GM12875 (cell line): ENCODE data around the gene SLC38A8.

ENCODE experiments used
- H3K4me3 ChIP-seq: one replicate; pipeline ENCODE4 v1.5.1; 2011; ENCODE audit warnings: low read depth, low read length, control low read depth
- CTCF ChIP-seq: IDR thresholded peaks from 2 replicates; pipeline ENCODE4 v1.5.1; 2011; ENCODE audit warnings: low read depth, mild to moderate bottlenecking, control low read depth, inconsistent platforms, low read length, moderate library complexity, borderline replicate concordance; ENCODE audit not compliant: insufficient read depth

SLC38A8 gene

DNA sequence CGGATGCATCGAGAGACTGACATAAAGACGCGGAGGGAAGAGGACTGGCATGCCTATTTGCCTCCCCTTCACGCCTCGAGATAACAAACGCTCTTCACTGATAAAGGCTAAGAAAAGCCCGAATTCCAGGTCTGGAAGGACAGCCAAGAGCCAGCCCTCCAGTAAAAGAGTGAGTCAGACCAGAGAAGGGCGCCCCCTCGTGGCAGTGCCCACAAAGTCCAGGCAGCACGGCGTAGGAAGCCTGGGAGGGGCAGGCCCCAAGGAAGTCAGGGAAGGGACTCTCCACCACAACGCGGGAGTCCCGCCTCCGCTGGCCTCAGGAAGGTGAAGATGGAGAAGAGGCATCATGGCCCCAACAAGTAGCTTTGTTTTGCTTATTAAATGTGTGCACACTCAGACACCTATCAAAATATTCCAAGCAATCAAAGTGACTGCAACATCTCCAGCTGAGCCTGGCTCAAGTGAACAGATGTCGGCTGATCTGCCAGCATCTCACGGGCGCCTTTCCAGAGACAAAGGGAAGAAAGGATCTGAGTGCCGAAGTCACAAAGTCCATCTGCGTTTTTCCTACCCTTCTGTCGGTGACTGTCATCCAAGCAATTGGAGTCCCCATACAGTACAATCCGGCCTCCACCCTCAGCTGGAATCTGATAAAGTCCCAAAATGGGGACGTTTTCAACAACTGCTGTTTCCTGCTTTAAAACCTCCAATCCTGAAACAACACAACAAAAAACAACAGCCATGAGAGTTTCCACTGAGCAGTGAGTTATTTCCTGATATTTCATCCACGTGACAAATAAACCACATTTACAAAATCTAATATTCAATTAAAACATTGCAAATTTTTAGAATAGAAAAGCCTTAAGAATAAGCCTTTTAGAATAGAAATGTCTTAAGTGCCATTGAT is 20.4 kb upstream of the SLC38A8 start:
- TF ChIP-seq CTCF, result peak; percentile 78
- H3K4me3 ChIP-seq, result no peak overlapping the region

DNA sequence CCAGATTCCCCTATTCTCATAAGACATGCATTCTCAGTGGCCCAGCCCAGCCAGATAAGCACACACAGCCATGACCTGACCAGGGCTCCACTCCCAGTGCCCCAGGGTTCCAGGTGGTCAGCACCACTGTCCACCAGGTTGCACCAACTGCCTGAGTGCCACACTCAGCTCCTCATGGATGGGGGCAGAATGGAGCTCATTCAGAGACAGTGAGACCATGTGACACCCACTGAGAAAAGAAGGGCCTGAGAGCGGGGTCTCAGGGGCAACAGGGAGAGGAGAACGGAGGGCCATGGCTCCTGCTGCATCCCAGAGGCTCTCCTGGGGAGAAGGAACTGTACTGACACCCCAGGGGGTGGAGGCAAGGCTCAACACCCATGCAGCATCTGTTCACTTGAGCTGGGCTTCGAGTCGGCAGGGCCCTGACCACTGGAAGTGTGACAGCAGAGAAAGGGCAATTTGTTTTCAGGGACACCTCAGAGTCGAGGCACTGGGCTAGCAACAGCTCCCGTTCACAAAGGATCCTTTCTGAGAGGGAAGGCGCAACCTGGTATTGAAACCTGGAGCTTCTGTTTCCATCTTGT is 18.7 kb upstream of the SLC38A8 start:
- no peak for TF ChIP-seq CTCF
- no peak overlapping the region for H3K4me3 ChIP-seq

DNA sequence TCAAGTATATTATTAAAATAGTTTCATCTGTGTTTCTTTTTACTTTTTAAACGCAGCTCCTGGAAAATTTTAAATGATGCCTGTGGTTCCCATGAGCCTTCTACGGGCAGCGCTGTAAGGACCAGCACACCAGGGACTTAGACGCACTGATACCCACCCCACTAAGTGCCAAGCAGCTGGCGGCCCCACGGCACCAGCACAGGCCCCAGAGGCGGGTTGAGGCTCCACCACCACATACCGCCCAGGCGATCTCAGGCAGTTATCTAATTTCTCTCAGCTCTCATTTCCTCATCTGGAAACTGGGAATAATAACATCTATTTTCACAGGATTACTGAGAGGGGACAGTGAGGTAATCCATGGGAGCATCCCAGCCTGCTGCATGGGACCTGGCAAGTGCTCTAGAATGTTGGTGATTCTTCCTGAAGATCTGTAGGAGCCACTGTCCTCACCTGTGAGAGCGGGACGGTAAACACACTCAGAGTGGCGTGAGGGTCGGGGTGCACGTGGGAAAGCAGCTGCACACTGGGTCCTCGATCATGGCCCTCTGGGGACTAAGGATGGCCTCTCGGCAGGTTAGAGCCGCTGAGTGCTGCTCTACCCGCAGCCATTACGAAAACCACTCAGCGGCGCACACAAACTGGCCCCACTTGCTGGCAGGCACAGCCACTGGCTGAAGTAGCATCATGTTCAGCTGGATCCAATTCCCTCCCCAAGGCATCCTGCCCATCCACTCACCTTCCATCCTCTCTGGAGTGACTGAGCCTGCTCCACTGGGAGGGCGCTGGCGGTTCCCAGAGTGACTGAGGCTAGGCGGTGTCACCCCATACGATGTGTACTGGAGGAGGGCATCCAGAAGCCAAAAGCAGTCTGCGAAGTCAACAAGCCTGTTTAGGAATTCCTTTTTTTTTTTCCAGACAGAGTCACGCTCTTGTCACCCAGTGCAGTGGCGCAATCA is 17.6 kb upstream of the SLC38A8 start:
- no peak overlapping the region for H3K4me3 ChIP-seq
- no peak for TF ChIP-seq CTCF

GRCh38 chr16:84059111-84059510 is 16.5 kb upstream of the SLC38A8 start:
- TF ChIP-seq CTCF, result no peak
- H3K4me3 ChIP-seq, result no peak overlapping the region

- no peak for TF ChIP-seq CTCF
- H3K4me3 ChIP-seq, result no peak overlapping the region
Measured at GRCh38 chr16:84058664-84059063, 16.1 kb upstream of the SLC38A8 start.

DNA sequence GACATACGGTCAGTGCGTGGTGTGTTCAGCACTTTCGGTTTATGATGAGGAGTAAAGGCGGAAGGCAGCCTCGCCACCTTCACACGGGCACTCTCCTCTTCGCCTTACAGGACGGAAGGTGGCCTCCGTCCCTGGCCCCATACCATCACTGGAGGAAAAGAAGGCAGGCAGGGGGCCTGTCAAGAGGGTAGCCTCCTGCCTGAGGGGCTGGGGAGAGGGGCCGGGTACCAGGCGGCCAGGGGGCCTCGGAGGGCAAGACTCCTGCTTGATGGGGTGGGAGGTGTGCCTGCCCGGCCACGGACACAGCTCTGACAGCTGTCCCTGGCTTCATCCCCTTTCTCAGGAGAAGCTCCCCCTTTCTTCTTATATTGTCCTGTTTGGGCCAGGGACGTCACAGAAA is 15.6 kb upstream of the SLC38A8 start:
- TF ChIP-seq CTCF, result no peak
- H3K4me3 ChIP-seq, result no peak overlapping the region
